ENCODE results near the gene C9orf78. TPM values are rescaled to one million over a fixed set of nuclear protein-coding genes. Genes with fewer than 3 reads are reported as not detected.

Gene C9orf78
- total RNA-seq, 1 donor from 2014 or later = 53.6 TPM

DNA sequence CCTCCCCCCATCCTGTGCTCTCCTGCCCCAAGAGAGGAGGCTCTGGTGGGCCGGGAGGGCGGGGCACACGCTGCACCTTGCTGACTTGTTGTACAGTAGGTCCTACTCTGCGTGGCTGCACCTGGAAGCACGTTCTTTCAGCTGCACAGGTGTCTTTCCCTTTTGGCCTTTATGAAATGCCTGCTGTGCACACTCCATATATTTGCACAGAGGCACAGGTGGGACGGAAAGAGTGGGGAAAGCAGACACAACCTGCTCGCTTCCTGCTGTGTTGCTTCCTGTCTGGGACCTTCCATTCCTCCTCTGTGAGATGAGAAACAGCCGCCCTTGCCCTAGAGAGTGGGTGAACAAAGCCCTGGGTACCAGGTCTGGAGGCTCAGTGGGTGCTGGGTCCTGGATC is 5.0 kb upstream of the C9orf78 start:
- no peak for DNase-seq (ENCODE audit: low read depth)
- H3K4me3 ChIP-seq (ENCODE audit: low read depth, low read length) = no peak overlapping the region
- TF ChIP-seq, protein P1, sequence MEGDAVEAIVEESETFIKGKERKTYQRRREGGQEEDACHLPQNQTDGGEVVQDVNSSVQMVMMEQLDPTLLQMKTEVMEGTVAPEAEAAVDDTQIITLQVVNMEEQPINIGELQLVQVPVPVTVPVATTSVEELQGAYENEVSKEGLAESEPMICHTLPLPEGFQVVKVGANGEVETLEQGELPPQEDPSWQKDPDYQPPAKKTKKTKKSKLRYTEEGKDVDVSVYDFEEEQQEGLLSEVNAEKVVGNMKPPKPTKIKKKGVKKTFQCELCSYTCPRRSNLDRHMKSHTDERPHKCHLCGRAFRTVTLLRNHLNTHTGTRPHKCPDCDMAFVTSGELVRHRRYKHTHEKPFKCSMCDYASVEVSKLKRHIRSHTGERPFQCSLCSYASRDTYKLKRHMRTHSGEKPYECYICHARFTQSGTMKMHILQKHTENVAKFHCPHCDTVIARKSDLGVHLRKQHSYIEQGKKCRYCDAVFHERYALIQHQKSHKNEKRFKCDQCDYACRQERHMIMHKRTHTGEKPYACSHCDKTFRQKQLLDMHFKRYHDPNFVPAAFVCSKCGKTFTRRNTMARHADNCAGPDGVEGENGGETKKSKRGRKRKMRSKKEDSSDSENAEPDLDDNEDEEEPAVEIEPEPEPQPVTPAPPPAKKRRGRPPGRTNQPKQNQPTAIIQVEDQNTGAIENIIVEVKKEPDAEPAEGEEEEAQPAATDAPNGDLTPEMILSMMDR (conservative IDR thresholded peaks at IDR 0.05; ENCODE audit: low read depth, low read length) = no peak

DNA sequence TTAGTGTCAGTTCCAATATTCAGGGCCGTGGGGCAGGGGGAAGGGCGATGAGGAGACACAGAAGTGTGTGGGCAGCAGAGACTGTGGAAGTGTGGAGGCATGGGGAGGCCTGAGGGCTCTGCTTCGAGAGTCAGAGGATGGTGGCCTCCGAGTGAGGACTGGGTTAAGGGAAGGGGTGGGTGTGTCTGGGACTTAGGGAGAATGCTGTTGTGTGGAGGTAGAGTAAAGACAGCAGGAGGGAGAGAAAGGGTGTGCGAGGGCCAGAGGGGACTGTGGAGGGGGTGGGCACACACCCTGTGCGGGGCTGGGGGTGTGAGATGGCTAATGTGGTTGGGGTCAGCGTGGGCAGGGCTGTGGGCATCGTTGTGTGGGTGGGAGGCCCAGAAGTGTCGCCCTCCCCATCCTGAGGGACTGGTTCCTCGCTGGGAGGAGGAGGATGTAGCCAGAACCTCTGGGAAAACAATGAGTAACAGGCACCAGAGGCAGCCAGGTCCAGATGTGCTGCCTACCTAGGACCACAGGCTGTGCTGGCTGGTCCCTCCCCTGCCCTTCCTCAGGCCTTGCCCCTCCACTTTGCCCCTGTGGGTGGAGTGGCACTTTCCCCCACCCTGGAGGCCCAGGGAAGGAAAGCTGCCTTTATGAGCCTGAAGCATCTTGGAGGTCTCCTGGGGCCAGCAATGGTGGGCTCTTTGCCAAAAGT is 4.4 kb upstream of the C9orf78 start:
- no peak overlapping the region for H3K4me3 ChIP-seq (ENCODE audit: low read depth, low read length)
- no peak for DNase-seq (ENCODE audit: low read depth)
- TF ChIP-seq, protein P1 (conservative IDR thresholded peaks at IDR 0.05; ENCODE audit: low read depth, low read length) = no peak

DNA sequence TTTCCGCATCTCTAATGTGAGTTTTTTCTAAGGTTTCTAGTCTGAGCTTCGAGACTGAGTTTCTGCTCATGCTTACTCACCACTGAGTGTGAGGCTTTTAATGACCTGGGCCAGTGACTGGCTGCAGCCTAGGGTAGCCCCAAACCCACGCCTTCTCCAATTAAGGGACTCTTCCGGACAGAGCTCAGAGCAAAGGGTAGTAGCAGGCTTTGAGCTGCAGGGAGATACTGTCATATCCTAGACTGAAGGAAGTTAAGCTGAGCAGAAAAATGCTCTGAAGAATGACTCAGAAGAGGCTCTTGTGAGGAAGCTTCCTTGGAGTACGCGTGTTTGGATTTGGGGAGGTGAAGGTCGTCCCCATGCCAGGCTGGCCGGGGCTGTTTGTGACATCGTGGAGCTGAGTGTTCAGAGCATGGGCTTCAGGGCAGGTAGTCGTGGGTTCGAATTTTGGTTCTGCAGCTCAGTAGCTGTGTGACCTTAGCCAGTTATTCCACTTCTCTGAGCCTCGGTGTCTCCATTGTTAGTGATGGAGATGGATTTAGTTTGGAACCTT is 3.7 kb upstream of the C9orf78 start:
- TF ChIP-seq, protein P1 (conservative IDR thresholded peaks at IDR 0.05; ENCODE audit: low read depth, low read length) = no peak
- DNase-seq (ENCODE audit: low read depth) = no peak
- no peak overlapping the region for H3K4me3 ChIP-seq (ENCODE audit: low read depth, low read length)

DNA sequence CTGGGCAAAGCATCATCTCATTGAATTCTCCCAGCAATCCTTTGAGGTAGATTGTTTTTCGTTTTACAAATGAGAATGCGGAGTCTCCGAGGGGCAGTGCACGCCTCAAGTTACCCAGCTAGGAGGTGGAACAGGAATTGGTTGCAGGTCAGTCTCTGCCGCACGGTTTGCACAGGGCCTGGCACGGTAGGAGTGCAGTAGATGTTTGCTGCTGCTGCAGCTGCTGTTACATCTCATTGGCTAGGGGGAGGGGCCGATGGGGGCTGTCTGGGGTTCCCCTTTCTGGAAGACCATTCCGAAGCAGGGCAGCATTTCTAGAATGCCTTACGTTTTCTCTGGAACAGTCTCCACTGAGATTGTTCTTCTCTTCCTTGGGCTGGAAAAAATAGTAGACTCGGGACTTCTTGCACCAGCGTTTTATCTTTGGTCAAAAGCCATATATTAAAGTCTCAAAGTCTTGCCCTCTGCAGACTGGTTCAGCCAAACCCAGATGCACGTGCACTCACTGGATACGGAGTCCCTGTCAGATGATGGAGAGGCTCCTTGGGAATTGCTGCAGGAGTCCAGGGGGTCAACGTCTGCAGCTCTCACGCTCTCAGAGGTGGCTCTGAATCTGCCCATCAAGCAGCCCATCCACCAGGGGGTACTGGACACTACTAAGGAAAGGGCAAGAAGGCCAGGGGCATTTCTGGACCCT is 1.4 kb upstream of the C9orf78 start:
- TF ChIP-seq, protein P1 (conservative IDR thresholded peaks at IDR 0.05; ENCODE audit: low read depth, low read length) = peak; percentile 4
- no peak for DNase-seq (ENCODE audit: low read depth)
- H3K4me3 ChIP-seq (ENCODE audit: low read depth, low read length) = peak overlapping the region; percentile 98

DNA sequence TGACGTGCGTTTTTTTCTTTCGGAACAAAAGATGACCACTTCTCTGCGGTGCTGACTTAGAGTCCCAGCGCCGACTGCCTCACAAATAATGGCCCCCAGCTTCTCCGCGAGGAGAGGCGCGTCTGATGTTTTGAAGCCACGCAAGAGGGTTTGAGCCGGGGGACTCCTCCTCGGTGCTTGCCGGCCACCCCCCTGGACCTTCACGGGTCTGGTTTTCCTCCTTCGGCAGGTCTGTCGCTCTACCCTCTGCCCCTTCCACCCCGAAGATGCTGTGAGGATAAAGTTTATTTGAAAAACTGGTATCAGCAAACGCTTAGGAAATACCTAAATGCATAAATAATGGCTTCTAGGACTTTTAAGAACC is 767 bp upstream of the C9orf78 start:
- no peak for DNase-seq (ENCODE audit: low read depth)

DNA sequence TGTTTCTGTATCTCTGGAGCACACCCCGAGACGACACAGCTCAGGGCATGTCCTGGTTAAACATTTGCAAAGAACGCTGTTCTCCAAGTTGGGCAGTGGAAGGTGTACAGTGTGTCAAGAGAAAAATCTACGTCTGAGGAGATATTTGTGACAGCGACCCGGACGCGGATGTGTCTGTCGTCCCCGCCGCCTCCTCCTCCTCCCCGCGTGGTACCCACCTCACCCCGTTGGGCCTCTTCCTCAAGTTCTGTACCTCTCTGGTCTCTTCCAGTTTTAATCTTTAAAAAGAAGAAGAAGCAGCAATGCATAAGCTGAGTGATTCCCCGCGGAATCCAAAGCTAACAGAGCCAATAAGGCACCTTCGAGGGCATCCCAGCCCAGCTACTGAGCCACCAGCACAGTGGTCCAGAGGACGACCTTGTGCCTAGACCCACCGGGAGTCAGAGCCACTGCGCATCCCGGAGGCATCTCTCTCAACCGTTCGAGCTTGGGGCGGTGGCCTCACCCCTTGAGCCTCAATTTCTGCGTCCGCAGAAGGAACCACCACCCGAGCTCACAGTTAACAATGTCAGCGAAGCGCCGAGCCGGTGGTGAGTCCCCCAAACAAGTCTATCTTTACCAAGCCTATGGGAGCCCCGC is 467 bp downstream of the C9orf78 start:
- no peak for DNase-seq (ENCODE audit: low read depth)
- H3K4me3 ChIP-seq (ENCODE audit: low read depth, low read length) = peak overlapping the region; percentile 98
- TF ChIP-seq, protein P1 (conservative IDR thresholded peaks at IDR 0.05; ENCODE audit: low read depth, low read length) = no peak

More for the DNA sequence above, 767 bp upstream of the C9orf78 start:
- TF ChIP-seq, protein P1 (conservative IDR thresholded peaks at IDR 0.05; ENCODE audit: low read depth, low read length) = no peak
- H3K4me3 ChIP-seq (ENCODE audit: low read depth, low read length) = peak overlapping the region; percentile 98

Data from epithelial cell of proximal tubule (primary cell).